RWPE2 (cell line): ENCODE data around the gene RHO.

Experiments
- ATAC-seq: fragments of 200-7000 bp; cut with Tn5 transposase; 3 replicates; pipeline ENCODE4 v1.9.1; 2021; ENCODE audit warnings: low read depth
- DNase-seq: peaks from one replicate; pipeline ENCODE4 v3.0.0-alpha.2; 2020; ENCODE audit warnings: low spot score
- H3K27ac ChIP-seq: fragments of 450-650 bp; 2 replicates; pipeline ENCODE4 v1.5.1; 2017; ENCODE audit warnings: mild to moderate bottlenecking; ENCODE audit not compliant: poor library complexity, severe bottlenecking
- H3K27me3 ChIP-seq: fragments of 250-450 bp; sonication (Bioruptor Pico); 2 replicates; pipeline ENCODE4 v1.5.1; 2021; ENCODE audit warnings: mild to moderate bottlenecking, moderate library complexity; ENCODE audit not compliant: insufficient read depth, poor library complexity, severe bottlenecking
- H3K36me3 ChIP-seq: fragments of 250-450 bp; sonication (Bioruptor Pico); 2 replicates; pipeline ENCODE4 v1.5.1; 2020; ENCODE audit warnings: low read depth, mild to moderate bottlenecking, moderate library complexity
- H3K4me1 ChIP-seq: fragments of 250-450 bp; sonication (Bioruptor Pico); 2 replicates; pipeline ENCODE4 v1.5.1; 2021; ENCODE audit warnings: mild to moderate bottlenecking, moderate library complexity; ENCODE audit not compliant: insufficient read depth, poor library complexity, severe bottlenecking
- H3K4me3 ChIP-seq: fragments of 250-450 bp; sonication (Bioruptor Pico); 2 replicates; pipeline ENCODE4 v1.5.1; 2021; ENCODE audit warnings: mild to moderate bottlenecking, moderate library complexity; ENCODE audit not compliant: severe bottlenecking
- H3K9me3 ChIP-seq: fragments of 250-450 bp; sonication (Bioruptor Pico); 2 replicates; pipeline ENCODE4 v1.5.1; 2021; ENCODE audit warnings: mild to moderate bottlenecking, moderate library complexity; ENCODE audit not compliant: severe bottlenecking
- TF ChIP-seq, protein P1 (sequence below): fragments of 450-650 bp; IDR thresholded peaks from one replicate; pipeline ENCODE4 v1.5.1; 2017; ENCODE audit warnings: mild to moderate bottlenecking, moderate library complexity; ENCODE audit not compliant: poor library complexity, severe bottlenecking

RHO gene

DNA sequence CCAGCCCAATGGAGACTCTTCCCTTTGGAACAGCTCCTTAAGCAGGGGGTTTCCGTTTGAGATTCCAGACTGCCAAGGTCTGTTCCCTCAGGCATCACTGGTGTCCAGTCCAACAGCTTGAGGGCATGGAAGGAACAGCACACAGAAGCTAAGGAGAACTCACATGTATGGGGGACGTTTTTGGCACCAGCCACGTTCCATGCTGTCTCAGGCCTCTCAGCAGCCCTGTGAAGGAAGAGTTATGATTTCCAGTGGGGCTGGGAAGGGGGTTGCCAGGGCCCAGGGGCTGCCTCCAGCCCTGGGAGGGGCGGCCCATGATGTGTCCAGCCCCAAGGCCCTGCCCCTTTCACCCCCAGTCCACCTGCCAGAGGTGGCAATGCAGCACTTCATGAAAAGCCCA, 7.5 kb upstream of the RHO start:
- no peaks in the 10 kb centered on the region for H3K4me1 ChIP-seq
- no peaks in the 10 kb centered on the region for H3K27me3 ChIP-seq
- H3K4me3 ChIP-seq = no peak overlapping the region
- no peaks in the 10 kb centered on the region for H3K9me3 ChIP-seq
- no peaks in the 10 kb centered on the region for H3K36me3 ChIP-seq
- DNase-seq (no peak), ATAC-seq (no peak)
- H3K27ac ChIP-seq = no peak overlapping the region
- TF ChIP-seq, protein P1, sequence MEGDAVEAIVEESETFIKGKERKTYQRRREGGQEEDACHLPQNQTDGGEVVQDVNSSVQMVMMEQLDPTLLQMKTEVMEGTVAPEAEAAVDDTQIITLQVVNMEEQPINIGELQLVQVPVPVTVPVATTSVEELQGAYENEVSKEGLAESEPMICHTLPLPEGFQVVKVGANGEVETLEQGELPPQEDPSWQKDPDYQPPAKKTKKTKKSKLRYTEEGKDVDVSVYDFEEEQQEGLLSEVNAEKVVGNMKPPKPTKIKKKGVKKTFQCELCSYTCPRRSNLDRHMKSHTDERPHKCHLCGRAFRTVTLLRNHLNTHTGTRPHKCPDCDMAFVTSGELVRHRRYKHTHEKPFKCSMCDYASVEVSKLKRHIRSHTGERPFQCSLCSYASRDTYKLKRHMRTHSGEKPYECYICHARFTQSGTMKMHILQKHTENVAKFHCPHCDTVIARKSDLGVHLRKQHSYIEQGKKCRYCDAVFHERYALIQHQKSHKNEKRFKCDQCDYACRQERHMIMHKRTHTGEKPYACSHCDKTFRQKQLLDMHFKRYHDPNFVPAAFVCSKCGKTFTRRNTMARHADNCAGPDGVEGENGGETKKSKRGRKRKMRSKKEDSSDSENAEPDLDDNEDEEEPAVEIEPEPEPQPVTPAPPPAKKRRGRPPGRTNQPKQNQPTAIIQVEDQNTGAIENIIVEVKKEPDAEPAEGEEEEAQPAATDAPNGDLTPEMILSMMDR = no peak

GRCh38 chr3:129521611-129522010, 6.8 kb upstream of the RHO start:
- no peaks in the 10 kb centered on the region for H3K27me3 ChIP-seq
- H3K4me3 ChIP-seq = no peak overlapping the region
- DNase-seq = no peak
- no peaks in the 10 kb centered on the region for H3K4me1 ChIP-seq
- H3K36me3 ChIP-seq = no peaks in the 10 kb centered on the region
- ATAC-seq = no peak
- TF ChIP-seq, protein P1 = no peak
- H3K27ac ChIP-seq = no peak overlapping the region
- H3K9me3 ChIP-seq = no peaks in the 10 kb centered on the region

DNA sequence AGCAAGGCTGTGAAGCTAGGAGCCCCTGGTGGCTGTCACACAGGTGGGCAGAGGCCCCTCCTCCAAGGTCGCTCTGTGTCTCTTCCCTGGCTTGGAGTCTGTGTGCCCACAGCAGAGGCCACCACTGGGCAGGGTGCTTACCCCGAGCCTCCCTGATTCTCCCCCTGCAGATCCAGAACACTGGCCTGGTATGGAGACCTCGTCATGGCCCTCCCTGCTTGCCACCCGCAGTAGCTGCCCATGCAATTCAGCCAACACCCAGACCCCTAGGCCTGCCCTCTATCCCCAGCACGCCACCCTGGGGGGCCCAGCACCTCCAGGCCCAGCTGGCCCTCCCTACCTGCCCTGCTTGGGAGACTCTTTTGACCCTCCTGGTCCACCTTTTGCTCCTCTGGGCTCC, 5.5 kb upstream of the RHO start:
- no peaks in the 10 kb centered on the region for H3K4me1 ChIP-seq
- H3K4me3 ChIP-seq = no peak overlapping the region
- ATAC-seq = no peak
- H3K9me3 ChIP-seq = no peaks in the 10 kb centered on the region
- no peak overlapping the region for H3K27ac ChIP-seq
- no peak for DNase-seq
- no peaks in the 10 kb centered on the region for H3K27me3 ChIP-seq
- no peaks in the 10 kb centered on the region for H3K36me3 ChIP-seq
- TF ChIP-seq, protein P1 = no peak

DNA sequence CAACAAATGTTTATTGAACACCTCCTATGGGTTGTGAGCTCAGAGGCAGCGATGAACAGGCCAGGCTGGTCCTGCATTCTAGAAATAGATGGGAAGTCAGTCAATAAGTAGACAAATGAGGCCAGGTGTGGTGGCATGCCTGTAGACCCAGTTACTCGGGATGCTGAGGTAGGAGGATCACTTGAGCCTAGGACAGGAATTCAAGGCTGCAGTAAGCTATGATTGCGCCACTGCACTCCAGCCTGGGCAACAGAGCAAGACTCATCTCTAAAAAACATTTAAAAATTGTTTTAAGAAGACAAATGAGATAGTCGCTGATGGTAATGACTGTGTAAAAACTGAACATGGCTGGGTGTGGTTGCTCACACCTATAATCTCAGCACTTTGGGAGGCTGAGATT, 4.4 kb upstream of the RHO start:
- Histone ChIP-seq H3K9me3 (no peaks in the 10 kb centered on the region), H3K4me1 (no peaks in the 10 kb centered on the region), H3K36me3 (no peaks in the 10 kb centered on the region), H3K27me3 (no peaks in the 10 kb centered on the region), H3K4me3 (no peak overlapping the region), H3K27ac (no peak overlapping the region)
- no peak for DNase-seq
- TF ChIP-seq, protein P1 = no peak
- ATAC-seq = no peak

- no peak for ATAC-seq
- H3K4me1 ChIP-seq = no peaks in the 10 kb centered on the region
- H3K9me3 ChIP-seq = no peaks in the 10 kb centered on the region
- TF ChIP-seq, protein P1 = no peak
- H3K36me3 ChIP-seq = no peaks in the 10 kb centered on the region
- no peaks in the 10 kb centered on the region for H3K27me3 ChIP-seq
- no peak overlapping the region for H3K27ac ChIP-seq
- no peak overlapping the region for H3K4me3 ChIP-seq
- no peak for DNase-seq
Observed at GRCh38 chr3:129525341-129525968, 3.0 kb upstream of the RHO start.
